H1 (cell line): Measurements from ENCODE around the gene CNOT6L. TPM values are rescaled to one million over a fixed set of nuclear protein-coding genes. Genes with fewer than 3 reads are reported as not detected.

Experiments used
- CTCF ChIA-PET: fragments of 300-600 bp; sonication (Branson Sonifier 250); formaldehyde crosslinking; loops from one replicate; lab custom pipeline; 2021; ENCODE audit not compliant: partially characterized antibody; lab: Charles Lee
- POLR2A ChIA-PET: fragments of 300-600 bp; sonication (Branson Sonifier 250); formaldehyde crosslinking; loops from one replicate; lab custom pipeline; 2021; ENCODE audit warnings: inconsistent platforms; ENCODE audit not compliant: partially characterized antibody; lab: Charles Lee
- DNase-seq, 2 experiments: peaks; one replicate each; pipeline versions ENCODE4 v3.0.0 to v3.0.0-alpha.2; 2010 to 2022; ENCODE audit warnings: low spot score in 2 of 2, low read depth in 1 of 2, mixed read lengths in 1 of 2
- FAIRE-seq: peaks from 2 replicates; lab custom pipeline; 2011; peaks lifted over from hg19 to GRCh38; lab: Jason Lieb, UNC
- H2AFZ ChIP-seq: 2 replicates; pipeline ENCODE4 v1.8.1; 2012; ENCODE audit warnings: low read length, inconsistent platforms
- H2AK5ac ChIP-seq: 2 replicates; pipeline ENCODE4 v1.6.1; 2013; ENCODE audit warnings: low read depth, low read length
- H2BK120ac ChIP-seq: replicated peaks from 2 replicates; pipeline ENCODE3; 2013; ENCODE audit warnings: low read depth, low read length, inconsistent platforms
- H2BK12ac ChIP-seq: 2 replicates; pipeline ENCODE4 v1.6.1; 2013; ENCODE audit warnings: low read depth, low read length
- H2BK15ac ChIP-seq: 2 replicates; pipeline ENCODE4 v1.6.1; 2013; ENCODE audit warnings: low read length
- H2BK20ac ChIP-seq: 2 replicates; pipeline ENCODE4 v1.6.1; 2013; ENCODE audit warnings: low read length
- H2BK5ac ChIP-seq: 2 replicates; pipeline ENCODE4 v1.6.1; 2013; ENCODE audit warnings: low read depth, low read length
- H3K14ac ChIP-seq: 2 replicates; pipeline ENCODE4 v1.6.1; 2013; ENCODE audit warnings: inconsistent platforms; ENCODE audit not compliant: insufficient read length
- H3K18ac ChIP-seq: 2 replicates; pipeline ENCODE4 v1.6.1; 2013; ENCODE audit warnings: low read length; ENCODE audit errors: extremely low read depth
- H3K23ac ChIP-seq: 2 replicates; pipeline ENCODE4 v1.6.1; 2013; ENCODE audit warnings: inconsistent platforms; ENCODE audit not compliant: insufficient read length
- H3K23me2 ChIP-seq: 2 replicates; pipeline ENCODE4 v1.6.1; 2013; ENCODE audit warnings: low read depth, low read length
- H3K27ac ChIP-seq: 2 replicates; pipeline ENCODE4 v1.6.1; 2011; ENCODE audit warnings: low read depth, low read length, inconsistent platforms
- H3K27me3 ChIP-seq, 4 experiments: replicated peaks in 1 of 4; 1 replicate in 1 of 4; 2 replicates in 3 of 4; pipeline versions ENCODE4 v1.6.1 to v1.8.1; 2011 to 2013; ENCODE audit warnings: low read length in 3 of 4, mild to moderate bottlenecking in 3 of 4, inconsistent platforms in 2 of 4, mixed read lengths in 2 of 4, moderate library complexity in 1 of 4; ENCODE audit not compliant: control insufficient read depth in 3 of 4, insufficient read depth in 3 of 4; ENCODE audit errors: extremely low read depth in 1 of 4
- H3K36me3 ChIP-seq, 4 experiments: 2 replicates each; pipeline versions ENCODE4 v1.6.1 to v1.8.1; 2011 to 2013; ENCODE audit warnings: mild to moderate bottlenecking in 4 of 4, low read length in 3 of 4, moderate library complexity in 2 of 4, control low read depth in 1 of 4, inconsistent platforms in 1 of 4; ENCODE audit not compliant: insufficient read depth in 4 of 4, control insufficient read depth in 2 of 4
- H3K4ac ChIP-seq: replicated peaks from 2 replicates; pipeline ENCODE3; 2013; ENCODE audit warnings: low read length, low read depth, mixed read lengths, inconsistent platforms; ENCODE audit not compliant: insufficient read length
- H3K4me1 ChIP-seq, 4 experiments: replicated peaks in 1 of 4; 1 replicate in 1 of 4; 2 replicates in 3 of 4; pipeline versions ENCODE4 v1.6.1 to v1.8.1; 2011 to 2013; ENCODE audit warnings: low read length in 3 of 4, inconsistent platforms in 2 of 4, mixed read lengths in 1 of 4; ENCODE audit not compliant: insufficient read depth in 4 of 4, control insufficient read depth in 3 of 4
- H3K4me2 ChIP-seq, 2 experiments: 2 replicates each; pipeline versions ENCODE4 v1.6.1 to v1.8.1; 2011 to 2013; ENCODE audit warnings: low read depth in 2 of 2, low read length in 2 of 2, control low read depth in 1 of 2, inconsistent platforms in 1 of 2, mild to moderate bottlenecking in 1 of 2; ENCODE audit not compliant: insufficient read depth in 1 of 2
- H3K4me3 ChIP-seq, 4 experiments: fragments of 200-600, 300-600 bp in 1 of 4; sonication (generic), shearing (Covaris generic), sonication (Bioruptor Twin) in 1 of 4; 2 replicates each; pipeline versions ENCODE4 v1.5.1 to v1.8.1; 2011 to 2016; ENCODE audit warnings: low read length in 4 of 4, low read depth in 3 of 4, control low read depth in 2 of 4, inconsistent platforms in 2 of 4, mild to moderate bottlenecking in 2 of 4, mixed read lengths in 1 of 4, moderate library complexity in 1 of 4; ENCODE audit not compliant: insufficient read depth in 2 of 4; ENCODE audit errors: extremely low read depth in 1 of 4
- H3K56ac ChIP-seq: replicated peaks from 2 replicates; pipeline ENCODE3; 2013; ENCODE audit warnings: low read depth, mild to moderate bottlenecking, mixed read lengths, low read length, inconsistent platforms; ENCODE audit not compliant: insufficient read length
- H3K79me1 ChIP-seq: 2 replicates; pipeline ENCODE4 v1.6.1; 2013; ENCODE audit warnings: low read depth, low read length, control low read depth
- H3K79me2 ChIP-seq, 2 experiments: 2 replicates each; pipeline versions ENCODE4 v1.6.1 to v1.8.1; 2012 to 2013; ENCODE audit warnings: low read length in 2 of 2, mild to moderate bottlenecking in 2 of 2, inconsistent platforms in 1 of 2; ENCODE audit not compliant: insufficient read depth in 2 of 2, control insufficient read depth in 1 of 2
- H3K9ac ChIP-seq, 4 experiments: replicated peaks in 1 of 4; 1 replicate in 1 of 4; 2 replicates in 3 of 4; pipeline versions ENCODE4 v1.6.1 to v1.8.1; 2011 to 2013; ENCODE audit warnings: low read depth in 3 of 4, low read length in 3 of 4, control low read depth in 2 of 4, mild to moderate bottlenecking in 2 of 4, moderate library complexity in 2 of 4, inconsistent platforms in 1 of 4; ENCODE audit errors: extremely low read depth in 1 of 4
- H3K9me3 ChIP-seq, 2 experiments: 2 replicates each; pipeline versions ENCODE4 v1.6.1 to v1.8.1; 2012 to 2013; ENCODE audit warnings: mild to moderate bottlenecking in 2 of 2, moderate library complexity in 2 of 2, control low read depth in 1 of 2, inconsistent platforms in 1 of 2, low read depth in 1 of 2, low read length in 1 of 2, mixed read lengths in 1 of 2; ENCODE audit not compliant: insufficient read depth in 2 of 2
- H4K20me1 ChIP-seq, 2 experiments: replicated peaks in 1 of 2; 2 replicates each; pipeline versions ENCODE3 to v1.8.1; 2011 to 2013; ENCODE audit warnings: inconsistent platforms in 2 of 2, low read length in 2 of 2, mild to moderate bottlenecking in 1 of 2; ENCODE audit not compliant: insufficient read depth in 2 of 2, control insufficient read depth in 1 of 2
- H4K5ac ChIP-seq: 2 replicates; pipeline ENCODE4 v1.6.1; 2013; ENCODE audit warnings: low read length, low read depth, mixed read lengths, inconsistent platforms; ENCODE audit not compliant: insufficient read length
- H4K8ac ChIP-seq: 2 replicates; pipeline ENCODE4 v1.8.0; 2013; ENCODE audit warnings: mild to moderate bottlenecking, moderate library complexity, low read length, inconsistent platforms; ENCODE audit not compliant: insufficient read depth; ENCODE audit errors: extremely low read depth
- H4K91ac ChIP-seq: replicated peaks from 2 replicates; pipeline ENCODE3; 2013; ENCODE audit warnings: low read length, mixed read lengths, inconsistent platforms; ENCODE audit not compliant: insufficient read length
- CTBP2 ChIP-seq: IDR thresholded peaks from 2 replicates; pipeline ENCODE4 v1.7.0; 2011; ENCODE audit warnings: borderline replicate concordance, mild to moderate bottlenecking, moderate library complexity, mixed read lengths, low read length; ENCODE audit not compliant: insufficient read depth, insufficient read length
- KDM1A ChIP-seq: fragments of 200-600, 300-600 bp; sonication (generic); IDR thresholded peaks from 2 replicates; pipeline ENCODE4 v1.7.1; 2016; ENCODE audit warnings: mild to moderate bottlenecking, low read length, borderline replicate concordance
- WGBS, 2 experiments: shearing (Covaris generic) in 1 of 2; methylation state at CpG; one replicate each; pipeline versions ENCODE4 v1.1.6 to v1.1.7; 2013 to 2015; ENCODE audit warnings: low lambda C conversion rate in 2 of 2, mixed read lengths in 2 of 2, inconsistent platforms in 1 of 2, low coverage in 1 of 2, missing lambda C conversion rate in 1 of 2; ENCODE audit not compliant: insufficient replicate concordance in 2 of 2, insufficient coverage in 1 of 2, insufficient read length in 1 of 2; ENCODE audit errors: extremely low coverage in 1 of 2, missing lambda C conversion rate in 1 of 2; 5-methylcytosine and 5-hydroxymethylcytosine counted together
- polyA plus RNA-seq, 7 experiments: library from polyadenylated mRNA; depleted of rRNA in 3 of 7; stranded (reverse) in 5 of 7; unstranded in 2 of 7; fragments of >200 nt in 5 of 7; fragments of 200-250 nt in 2 of 7; gene quantifications; 1 replicate in 5 of 7; 2 replicates in 1 of 7; 4 replicates in 1 of 7; pipeline versions ENCODE4 v1.2.1 to v1.2.3, GENCODE V29; 2011 to 2013; ENCODE audit warnings: missing spikeins in 2 of 7, mixed read lengths in 2 of 7
- total RNA-seq: library from RNA; stranded (reverse); fragmentation: NEBNext Ultra II Directional; extraction: Animal tissue kit (Norgen Biotek cat#: 25700); gene quantifications from 2 replicates; pipeline ENCODE4 v1.2.1, GENCODE V29; 2021

The CNOT6L gene
- total and polyA plus RNA-seq, 2 of the 8 experiments (the other 6 are each of a cell fraction or from before 2014, with no cell fraction given) = 2.0 to 22.4 TPM

DNA sequence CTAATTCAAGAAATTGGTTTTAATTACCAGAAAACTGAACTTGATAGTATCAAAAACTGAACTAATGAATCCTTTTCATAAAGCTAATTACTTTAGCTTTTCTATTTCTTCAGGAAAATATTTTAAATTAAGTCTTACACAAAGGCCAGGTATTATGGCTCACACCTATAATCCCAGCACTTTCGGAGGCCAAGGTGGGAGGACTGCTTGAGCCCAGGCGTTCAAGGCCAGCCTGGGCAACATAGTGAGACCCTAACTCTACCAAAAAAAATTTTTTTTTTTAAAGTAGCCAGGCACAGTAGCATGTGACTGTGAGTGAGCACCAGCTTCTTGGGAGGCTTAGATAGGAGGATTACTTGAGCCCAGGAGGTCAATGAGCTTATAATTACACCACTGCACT is 19.1 kb downstream of the CNOT6L start:
- CTCF ChIA-PET = interaction anchor here (1.2 kb wide), 2 partner anchors 10 to 18 kb away, joined by 3 to 8 read pairs; no protein-coding TSS in a partner anchor
- H4K20me1 ChIP-seq = no peaks in the 10 kb centered on the region
- H3K14ac ChIP-seq = no peak overlapping the region
- WGBS, 2 experiments = 97% methylated on average over 2 of the region's 2 CpGs; no CpG with 5 or more reads in 1 of the 2 experiments
- no peak overlapping the region for H4K5ac ChIP-seq
- peaks cover 0 to 7% of the 10 kb centered on the region in 2 experiments; a peak in 1 of 4 replicates for H3K79me2 ChIP-seq
- no peak overlapping the region for H3K18ac ChIP-seq
- H3K4me3 ChIP-seq = no peak overlapping the region
- H2BK20ac ChIP-seq = no peak overlapping the region
- no peak overlapping the region for H2BK12ac ChIP-seq
- POLR2A ChIA-PET = no interaction called here
- no peak overlapping the region for H2BK120ac ChIP-seq
- no peaks in the 10 kb centered on the region for H3K9me3 ChIP-seq
- H4K91ac ChIP-seq = no peak overlapping the region
- no peak overlapping the region for H3K4me2 ChIP-seq
- H3K27ac ChIP-seq = no peak overlapping the region
- no peak overlapping the region for H2AK5ac ChIP-seq
- no peak overlapping the region for H2BK5ac ChIP-seq
- no peak overlapping the region for H3K4ac ChIP-seq
- no peak for DNase-seq
- H3K23ac ChIP-seq = no peak overlapping the region
- H3K23me2 ChIP-seq = no peaks in the 10 kb centered on the region
- no peak overlapping the region for H2BK15ac ChIP-seq
- H3K56ac ChIP-seq = no peak overlapping the region
- H3K4me1 ChIP-seq = peaks cover 0 to 4% (median 2%) of the 10 kb centered on the region in 4 experiments; a peak in 3 of 7 replicates
- H3K79me1 ChIP-seq = no peaks in the 10 kb centered on the region
- FAIRE-seq = no peak
- no peak for TF ChIP-seq CTBP2
- TF ChIP-seq KDM1A = peak; percentile 35; the same call in 1 of the 2 replicates
- H4K8ac ChIP-seq = no peak overlapping the region
- H3K36me3 ChIP-seq = no peaks in the 10 kb centered on the region
- no peak overlapping the region for H2AFZ ChIP-seq
- H3K9ac ChIP-seq = no peak overlapping the region
- H3K27me3 ChIP-seq = no peaks in the 10 kb centered on the region
